HepG2 (cell line): Measurements from ENCODE around the gene CFAP119. TPM values are rescaled to one million over a fixed set of nuclear protein-coding genes. Genes with fewer than 3 reads are reported as not detected.

ENCODE experiments used
- BHLHE40 ChIP-seq: IDR thresholded peaks from 2 replicates; pipeline ENCODE4 v1.6.1; 2011; ENCODE audit warnings: low read length, improper control_type of control experiment
- FOXJ3 ChIP-seq: sonication (generic); formaldehyde crosslinking; IDR thresholded peaks from 2 replicates; pipeline ENCODE4 v1.4.0; 2020; ENCODE audit warnings: missing genetic modification reagents, mild to moderate bottlenecking, borderline replicate concordance
- IKZF4 ChIP-seq: sonication (generic); formaldehyde crosslinking; IDR thresholded peaks from 2 replicates; pipeline ENCODE4 v1.5.1; 2020; ENCODE audit warnings: borderline replicate concordance, mild to moderate bottlenecking, low read depth, missing genetic modification reagents; ENCODE audit errors: not compliant biosample characterization
- KAT8 ChIP-seq: IDR thresholded peaks from 2 replicates; pipeline ENCODE4 v1.6.1; 2016; ENCODE audit warnings: missing genetic modification reagents, missing compliant biosample characterization
- MEF2D ChIP-seq: sonication (generic); formaldehyde crosslinking; IDR thresholded peaks from 2 replicates; pipeline ENCODE4 v1.5.1; 2020; ENCODE audit warnings: mild to moderate bottlenecking, missing genetic modification reagents
- MXD1 ChIP-seq: sonication (generic); formaldehyde crosslinking; IDR thresholded peaks from 2 replicates; pipeline ENCODE4 v1.4.0; 2020; ENCODE audit warnings: mild to moderate bottlenecking, missing genetic modification reagents
- PAXIP1 ChIP-seq: sonication (generic); formaldehyde crosslinking; conservative IDR thresholded peaks from 2 replicates; pipeline ENCODE4 v1.4.0; 2020; ENCODE audit warnings: mild to moderate bottlenecking, missing genetic modification reagents, moderate library complexity
- PHF20 ChIP-seq: sonication (generic); formaldehyde crosslinking; IDR thresholded peaks from 2 replicates; pipeline ENCODE4 v1.5.0; 2020; ENCODE audit warnings: mild to moderate bottlenecking, missing genetic modification reagents
- SATB2 ChIP-seq: sonication (generic); formaldehyde crosslinking; IDR thresholded peaks from 2 replicates; pipeline ENCODE4 v1.5.0; 2020; ENCODE audit warnings: missing genetic modification reagents
- SIX4 ChIP-seq: sonication (generic); formaldehyde crosslinking; IDR thresholded peaks from 2 replicates; pipeline ENCODE4 v1.4.0; 2020; ENCODE audit warnings: missing genetic modification reagents
- SNAPC5 ChIP-seq: sonication (generic); formaldehyde crosslinking; IDR thresholded peaks from 2 replicates; pipeline ENCODE4 v1.8.1; 2023; ENCODE audit warnings: mild to moderate bottlenecking, missing genetic modification reagents, borderline replicate concordance
- SNRNP70 ChIP-seq: fragments of 200-400 bp; formaldehyde crosslinking; IDR thresholded peaks from 2 replicates; pipeline ENCODE4 v1.6.1; 2017; ENCODE audit warnings: mild to moderate bottlenecking, low read depth, low read length, moderate library complexity
- THAP8 ChIP-seq: sonication (generic); formaldehyde crosslinking; IDR thresholded peaks from 2 replicates; pipeline ENCODE4 v1.5.1; 2020; ENCODE audit warnings: missing genetic modification reagents, mild to moderate bottlenecking, borderline replicate concordance
- ZNF33A ChIP-seq: sonication (generic); formaldehyde crosslinking; IDR thresholded peaks from 2 replicates; pipeline ENCODE4 v1.5.1; 2020; ENCODE audit warnings: missing genetic modification reagents, mild to moderate bottlenecking, moderate library complexity, borderline replicate concordance
- ZNF670 ChIP-seq: sonication (generic); formaldehyde crosslinking; IDR thresholded peaks from 2 replicates; pipeline ENCODE4 v1.8.0; 2022; ENCODE audit warnings: mild to moderate bottlenecking, missing genetic modification reagents, borderline replicate concordance
- ZNF740 ChIP-seq: sonication (generic); formaldehyde crosslinking; IDR thresholded peaks from 2 replicates; pipeline ENCODE4 v1.4.0; 2020; ENCODE audit warnings: missing genetic modification reagents
- polyA plus RNA-seq, 8 experiments: library from polyadenylated mRNA; depleted of rRNA in 3 of 8; stranded (reverse) in 7 of 8; unstranded in 1 of 8; fragments of >200 nt; fragmentation: Illumina TruSeq in 4 of 8; extraction: Trizol in 4 of 8; gene quantifications; 2 replicates each; pipeline versions ENCODE4 v1.2.1 to v1.2.3, GENCODE V29; 2011 to 2016; ENCODE audit warnings: low read depth in 4 of 8, missing spikeins in 1 of 8, mixed read lengths in 1 of 8; ENCODE audit not compliant: insufficient read depth in 1 of 8
- total RNA-seq, 5 experiments: library from RNA; depleted of rRNA; stranded (reverse); fragments of >200 nt; fragmentation: Illumina TruSeq; extraction: Trizol; gene quantifications; 2 replicates each; pipeline ENCODE4 v1.2.3, GENCODE V29; 2016; ENCODE audit warnings: low read depth in 1 of 5
- TF ChIP-seq, protein P1 (sequence below): sonication (generic); formaldehyde crosslinking; IDR thresholded peaks from 2 replicates; pipeline ENCODE4 v1.8.0; 2022; ENCODE audit warnings: missing genetic modification reagents, mild to moderate bottlenecking, moderate library complexity, borderline replicate concordance
- TF ChIP-seq, protein P2 (sequence below): sonication (generic); formaldehyde crosslinking; IDR thresholded peaks from 2 replicates; pipeline ENCODE4 v1.5.1; 2020; ENCODE audit warnings: mild to moderate bottlenecking, missing genetic modification reagents, borderline replicate concordance

Gene CFAP119
- total and polyA plus RNA-seq, 2 of the 13 experiments (the other 11 are each of a cell fraction or from before 2014, with no cell fraction given), result 6.4 TPM

- no peak for TF ChIP-seq BHLHE40
- TF ChIP-seq SATB2 (CRISPR knock-in tag), result 0 out of 2 replicates have a peak, but pooled peaks have one; percentile 44
- peak; percentile 49; the same call in 1 of the 2 replicates for TF ChIP-seq FOXJ3
- TF ChIP-seq PAXIP1, result no peak; the same call in none of the 2 replicates
- TF ChIP-seq ZNF670 (CRISPR knock-in tag), result no peak; the same call in 1 of the 2 replicates
- peak; percentile 60; the same call in 1 of the 2 replicates for TF ChIP-seq MEF2D
- TF ChIP-seq SNAPC5 (CRISPR knock-in tag), result peak; percentile 85; the same call in 1 of the 2 replicates
- TF ChIP-seq, protein P1, sequence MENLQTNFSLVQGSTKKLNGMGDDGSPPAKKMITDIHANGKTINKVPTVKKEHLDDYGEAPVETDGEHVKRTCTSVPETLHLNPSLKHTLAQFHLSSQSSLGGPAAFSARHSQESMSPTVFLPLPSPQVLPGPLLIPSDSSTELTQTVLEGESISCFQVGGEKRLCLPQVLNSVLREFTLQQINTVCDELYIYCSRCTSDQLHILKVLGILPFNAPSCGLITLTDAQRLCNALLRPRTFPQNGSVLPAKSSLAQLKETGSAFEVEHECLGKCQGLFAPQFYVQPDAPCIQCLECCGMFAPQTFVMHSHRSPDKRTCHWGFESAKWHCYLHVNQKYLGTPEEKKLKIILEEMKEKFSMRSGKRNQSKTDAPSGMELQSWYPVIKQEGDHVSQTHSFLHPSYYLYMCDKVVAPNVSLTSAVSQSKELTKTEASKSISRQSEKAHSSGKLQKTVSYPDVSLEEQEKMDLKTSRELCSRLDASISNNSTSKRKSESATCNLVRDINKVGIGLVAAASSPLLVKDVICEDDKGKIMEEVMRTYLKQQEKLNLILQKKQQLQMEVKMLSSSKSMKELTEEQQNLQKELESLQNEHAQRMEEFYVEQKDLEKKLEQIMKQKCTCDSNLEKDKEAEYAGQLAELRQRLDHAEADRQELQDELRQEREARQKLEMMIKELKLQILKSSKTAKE (CRISPR knock-in tag), result no peak
- TF ChIP-seq IKZF4 (CRISPR knock-in tag), result peak; percentile 21
- no peak for TF ChIP-seq ZNF33A
- peak; percentile 19 for TF ChIP-seq MXD1
- TF ChIP-seq SNRNP70, result no peak
- TF ChIP-seq SIX4 (CRISPR knock-in tag), result peak; percentile 53; the same call in 1 of the 2 replicates
- TF ChIP-seq ZNF740 (CRISPR knock-in tag), result peak; percentile 100
- TF ChIP-seq PHF20, result peak; percentile 81
- TF ChIP-seq THAP8 (CRISPR knock-in tag), result no peak; the same call in 1 of the 2 replicates
- TF ChIP-seq, protein P2, sequence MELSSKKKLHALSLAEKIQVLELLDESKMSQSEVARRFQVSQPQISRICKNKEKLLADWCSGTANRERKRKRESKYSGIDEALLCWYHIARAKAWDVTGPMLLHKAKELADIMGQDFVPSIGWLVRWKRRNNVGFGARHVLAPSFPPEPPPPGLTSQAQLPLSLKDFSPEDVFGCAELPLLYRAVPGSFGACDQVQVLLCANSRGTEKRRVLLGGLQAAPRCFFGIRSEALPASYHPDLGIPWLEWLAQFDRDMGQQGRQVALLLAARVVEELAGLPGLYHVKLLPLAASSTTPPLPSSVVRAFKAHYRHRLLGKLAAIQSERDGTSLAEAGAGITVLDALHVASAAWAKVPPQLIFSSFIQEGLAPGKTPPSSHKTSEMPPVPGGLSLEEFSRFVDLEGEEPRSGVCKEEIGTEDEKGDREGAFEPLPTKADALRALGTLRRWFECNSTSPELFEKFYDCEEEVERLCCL (CRISPR knock-in tag), result no peak
- TF ChIP-seq KAT8 (CRISPR knock-in tag), result peak; percentile 93
Measured at GRCh38 chr16:30761928-30762902, at the start of gene CFAP119, which contains the start of gene RNF40 (continued).
